Panc1 (cell line): ENCODE measurements around the gene FMNL3.

Experiments used
- CTCF ChIP-seq: fragments of 450-650 bp; IDR thresholded peaks from 2 replicates; pipeline ENCODE4 v1.5.1; 2017; ENCODE audit warnings: mild to moderate bottlenecking
- POLR2AphosphoS5 ChIP-seq: IDR thresholded peaks from 2 replicates; pipeline ENCODE4 v1.6.1; 2012; ENCODE audit warnings: mild to moderate bottlenecking, low read depth, low read length, moderate library complexity
- SIN3A ChIP-seq: IDR thresholded peaks from 2 replicates; pipeline ENCODE4 v1.6.1; 2012; ENCODE audit warnings: low read depth, mild to moderate bottlenecking, low read length, moderate library complexity, borderline replicate concordance; ENCODE audit not compliant: insufficient read depth
- TF ChIP-seq, protein P1 (sequence below), 2 experiments: IDR thresholded peaks; 2 replicates each; pipeline ENCODE4 v1.6.1; 2011 to 2012; ENCODE audit warnings: low read depth in 2 of 2, control low read depth in 1 of 2, low read length in 1 of 2, mild to moderate bottlenecking in 1 of 2, moderate library complexity in 1 of 2; ENCODE audit not compliant: insufficient read depth in 1 of 2

- TF ChIP-seq CTCF (peak; percentile 83), POLR2AphosphoS5 (no peak; the same call in 1 of the 2 replicates), SIN3A (no peak)
- TF ChIP-seq, protein P1, sequence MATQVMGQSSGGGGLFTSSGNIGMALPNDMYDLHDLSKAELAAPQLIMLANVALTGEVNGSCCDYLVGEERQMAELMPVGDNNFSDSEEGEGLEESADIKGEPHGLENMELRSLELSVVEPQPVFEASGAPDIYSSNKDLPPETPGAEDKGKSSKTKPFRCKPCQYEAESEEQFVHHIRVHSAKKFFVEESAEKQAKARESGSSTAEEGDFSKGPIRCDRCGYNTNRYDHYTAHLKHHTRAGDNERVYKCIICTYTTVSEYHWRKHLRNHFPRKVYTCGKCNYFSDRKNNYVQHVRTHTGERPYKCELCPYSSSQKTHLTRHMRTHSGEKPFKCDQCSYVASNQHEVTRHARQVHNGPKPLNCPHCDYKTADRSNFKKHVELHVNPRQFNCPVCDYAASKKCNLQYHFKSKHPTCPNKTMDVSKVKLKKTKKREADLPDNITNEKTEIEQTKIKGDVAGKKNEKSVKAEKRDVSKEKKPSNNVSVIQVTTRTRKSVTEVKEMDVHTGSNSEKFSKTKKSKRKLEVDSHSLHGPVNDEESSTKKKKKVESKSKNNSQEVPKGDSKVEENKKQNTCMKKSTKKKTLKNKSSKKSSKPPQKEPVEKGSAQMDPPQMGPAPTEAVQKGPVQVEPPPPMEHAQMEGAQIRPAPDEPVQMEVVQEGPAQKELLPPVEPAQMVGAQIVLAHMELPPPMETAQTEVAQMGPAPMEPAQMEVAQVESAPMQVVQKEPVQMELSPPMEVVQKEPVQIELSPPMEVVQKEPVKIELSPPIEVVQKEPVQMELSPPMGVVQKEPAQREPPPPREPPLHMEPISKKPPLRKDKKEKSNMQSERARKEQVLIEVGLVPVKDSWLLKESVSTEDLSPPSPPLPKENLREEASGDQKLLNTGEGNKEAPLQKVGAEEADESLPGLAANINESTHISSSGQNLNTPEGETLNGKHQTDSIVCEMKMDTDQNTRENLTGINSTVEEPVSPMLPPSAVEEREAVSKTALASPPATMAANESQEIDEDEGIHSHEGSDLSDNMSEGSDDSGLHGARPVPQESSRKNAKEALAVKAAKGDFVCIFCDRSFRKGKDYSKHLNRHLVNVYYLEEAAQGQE (IDR thresholded peaks at IDR 0.05; ENCODE audit: insufficient read depth in 1 of 2, low read depth in 2 of 2, low read length in 1 of 2): no peak
Measured at GRCh38 chr12:49636979-49637755, 70.0 kb downstream of the FMNL3 start.
